Activated naive CD8-positive, alpha-beta T cell treated with anti-CD3 and anti-CD28 coated beads, Interleukin-2, amount 50 U/mL, for 24 hours (primary cell): Measurements from ENCODE around the gene NKG7.

ENCODE experiments used
- ATAC-seq: fragments of 150-1000 bp; cut with Tn5 transposase; one replicate; pipeline ENCODE4 v1.10.0; 2021
- DNase-seq: peaks from one replicate; pipeline ENCODE4 v3.0.0; 2021
- H3K27ac Mint-ChIP-seq: one replicate; pipeline ENCODE4 v1.8.0; 2021; ENCODE audit warnings: mild to moderate bottlenecking, mixed read lengths
- H3K27me3 Mint-ChIP-seq: one replicate; pipeline ENCODE4 v1.8.0; 2021; ENCODE audit warnings: mixed read lengths
- H3K36me3 Mint-ChIP-seq: one replicate; pipeline ENCODE4 v1.8.0; 2021; ENCODE audit warnings: low read depth, mixed read lengths
- H3K4me1 Mint-ChIP-seq: one replicate; pipeline ENCODE4 v1.8.0; 2021; ENCODE audit warnings: mixed read lengths
- H3K4me3 Mint-ChIP-seq: one replicate; pipeline ENCODE4 v1.8.0; 2021; ENCODE audit warnings: mild to moderate bottlenecking, moderate library complexity, mixed read lengths
- H3K9me3 Mint-ChIP-seq: one replicate; pipeline ENCODE4 v1.8.0; 2021; ENCODE audit warnings: mixed read lengths

The NKG7 gene

DNA sequence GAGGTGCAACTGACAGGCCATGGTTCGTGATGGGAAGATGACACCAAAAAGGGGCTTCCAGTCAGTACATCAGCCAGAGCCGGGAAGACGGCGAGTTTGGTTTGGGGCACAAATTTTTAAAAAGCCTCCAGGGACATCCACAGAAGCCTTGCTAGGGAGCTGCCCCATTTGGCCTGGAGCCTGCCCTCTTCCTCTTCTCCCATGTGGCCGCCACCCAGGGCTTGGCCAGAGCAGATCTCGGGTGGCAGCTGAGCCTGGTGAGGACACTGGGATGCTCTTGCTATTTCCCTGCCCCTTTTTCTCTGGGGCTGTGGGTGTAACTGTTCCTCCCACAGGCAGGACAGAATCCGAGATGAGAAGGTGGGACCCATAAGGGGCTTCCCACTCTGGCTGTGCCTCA, 14.5 kb downstream of the NKG7 start:
- no peak for ATAC-seq

DNA sequence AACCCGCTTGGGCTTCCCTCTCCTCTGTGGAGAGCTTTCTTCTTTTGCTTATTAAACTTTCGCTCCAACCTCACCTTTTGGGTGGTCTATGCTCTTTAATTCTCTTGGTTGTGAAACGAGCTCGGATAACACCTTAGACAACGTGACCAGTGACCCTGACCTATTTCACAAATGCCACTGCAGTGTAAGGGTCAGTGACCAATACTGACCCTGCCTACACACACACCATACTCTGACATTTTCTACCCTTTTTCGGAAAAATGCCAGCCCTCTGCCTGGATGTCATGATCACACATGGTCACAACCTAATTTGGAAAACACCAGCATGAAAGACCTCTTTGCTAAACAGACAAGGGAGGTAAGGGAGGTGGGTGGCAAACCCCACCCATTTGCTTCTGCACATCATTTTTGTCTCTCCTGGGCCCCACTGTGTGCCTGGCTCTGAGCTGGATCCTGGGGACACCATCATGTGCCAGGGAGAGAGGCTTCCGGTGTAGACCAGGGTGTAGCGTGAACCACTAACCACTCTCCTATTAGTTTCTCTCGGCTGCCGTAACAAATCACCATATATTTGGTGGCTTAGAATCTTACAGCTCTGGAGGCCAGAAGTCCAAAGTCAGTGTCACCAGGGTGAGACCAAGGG, 16.2 kb downstream of the NKG7 start:
- Mint-ChIP-seq H3K4me3 (no peak overlapping the region), H3K27ac (no peak overlapping the region), H3K4me1 (peaks cover 36% of the 10 kb centered on the region), H3K36me3 (peaks cover 31% of the 10 kb centered on the region), H3K27me3 (no peaks in the 10 kb centered on the region), H3K9me3 (no peaks in the 10 kb centered on the region)
- ATAC-seq (no peak), DNase-seq (no peak)

More for the DNA sequence above, 14.5 kb downstream of the NKG7 start:
- no peak for DNase-seq
- Mint-ChIP-seq H3K27me3 (no peaks in the 10 kb centered on the region), H3K4me3 (no peak overlapping the region), H3K27ac (no peak overlapping the region), H3K9me3 (no peaks in the 10 kb centered on the region), H3K4me1 (peaks cover 49% of the 10 kb centered on the region), H3K36me3 (peaks cover 26% of the 10 kb centered on the region)

DNA sequence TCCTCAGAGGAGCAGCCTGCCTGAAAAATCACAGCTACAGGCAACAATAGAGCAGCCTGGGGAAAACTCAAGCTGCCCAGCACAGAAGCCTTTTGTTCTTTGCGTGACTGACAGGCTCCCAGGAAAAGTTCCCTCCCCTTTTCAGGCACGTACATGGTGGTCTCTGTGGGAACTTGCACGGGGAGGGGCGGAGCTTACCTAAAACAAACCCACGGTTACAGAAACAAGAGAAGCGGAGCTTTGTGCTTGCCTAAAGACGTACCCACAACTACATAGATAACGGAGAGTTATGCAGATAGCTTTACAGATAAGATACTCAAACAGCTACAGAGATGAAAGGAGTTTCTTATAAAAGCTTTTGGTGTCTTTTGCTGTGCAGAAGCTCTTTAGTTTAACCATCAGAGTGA, 17.7 kb downstream of the NKG7 start:
- no peaks in the 10 kb centered on the region for H3K9me3 Mint-ChIP-seq
- peak overlapping the region; percentile 50 for H3K4me3 Mint-ChIP-seq
- DNase-seq (peak; percentile 52), ATAC-seq (peak; percentile 63)
- peaks cover 30% of the 10 kb centered on the region for H3K4me1 Mint-ChIP-seq
- H3K27me3 Mint-ChIP-seq: no peaks in the 10 kb centered on the region
- peaks cover 40% of the 10 kb centered on the region for H3K36me3 Mint-ChIP-seq
- H3K27ac Mint-ChIP-seq: peak overlapping the region; percentile 75

DNA sequence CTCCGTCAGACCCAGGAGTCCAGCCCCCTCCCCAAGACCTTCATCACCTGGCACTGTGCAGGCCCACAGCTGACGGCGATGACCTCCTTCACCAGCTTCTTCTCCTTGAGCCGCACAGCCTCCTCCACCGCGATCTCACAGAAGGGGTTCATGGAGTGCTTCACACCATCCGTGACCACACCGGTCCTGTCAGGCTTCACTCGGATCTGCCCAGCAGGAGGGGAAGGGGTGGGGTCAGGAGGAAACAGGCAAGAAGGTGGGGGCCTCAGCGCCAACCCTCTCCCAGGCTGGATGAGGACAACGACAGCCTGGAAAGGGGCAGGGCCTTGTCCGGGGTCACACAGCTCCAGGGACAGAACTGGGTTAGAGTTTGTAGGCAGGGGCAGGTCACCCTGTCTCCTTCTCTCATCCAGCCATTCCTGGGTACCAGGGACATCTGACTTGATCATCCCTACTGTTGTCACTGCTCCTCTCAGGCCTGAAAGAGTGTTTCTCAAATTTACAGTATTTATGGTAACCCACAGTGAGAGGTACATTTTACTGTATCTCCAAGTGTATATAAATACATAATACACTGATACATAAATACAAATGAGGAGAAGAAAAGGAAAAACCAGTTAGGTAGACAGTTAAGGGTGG, 18.2 kb downstream of the NKG7 start:
- peaks cover 40% of the 10 kb centered on the region for H3K36me3 Mint-ChIP-seq
- peaks cover 25% of the 10 kb centered on the region for H3K4me1 Mint-ChIP-seq
- DNase-seq: no peak
- H3K27ac Mint-ChIP-seq: no peak overlapping the region
- no peaks in the 10 kb centered on the region for H3K9me3 Mint-ChIP-seq
- no peak overlapping the region for H3K4me3 Mint-ChIP-seq
- ATAC-seq: no peak
- H3K27me3 Mint-ChIP-seq: no peaks in the 10 kb centered on the region

DNA sequence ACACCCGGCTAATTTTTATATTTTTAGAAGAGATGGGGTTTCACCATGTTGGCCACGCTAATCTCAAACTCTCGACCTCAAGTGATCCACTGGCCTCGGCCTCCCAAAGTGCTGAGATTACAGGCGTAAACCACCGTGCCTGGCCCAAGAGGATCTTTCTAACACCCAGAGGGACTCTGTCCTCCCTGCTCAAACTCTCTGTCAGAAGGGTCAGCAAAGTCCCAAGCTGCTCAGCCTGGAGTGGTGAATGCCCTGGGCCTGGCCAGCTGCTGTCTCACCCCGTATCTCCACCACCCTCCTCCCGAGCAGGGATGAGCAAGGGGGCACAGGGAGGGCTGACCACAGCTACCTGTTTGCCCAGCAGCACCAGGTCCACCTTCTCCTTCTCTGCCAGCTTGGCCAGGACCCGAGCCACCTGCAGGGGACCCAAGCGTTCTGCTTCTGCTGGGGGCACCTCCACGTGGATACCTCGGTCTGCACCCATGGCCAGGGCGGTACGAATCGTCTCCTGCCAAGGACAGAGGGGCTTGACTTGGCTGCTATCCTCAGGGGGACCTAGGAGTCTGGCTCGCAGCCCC, 19.6 kb downstream of the NKG7 start:
- Mint-ChIP-seq H3K4me1 (peaks cover 24% of the 10 kb centered on the region), H3K27me3 (no peaks in the 10 kb centered on the region), H3K4me3 (no peak overlapping the region), H3K9me3 (no peaks in the 10 kb centered on the region), H3K36me3 (peaks cover 40% of the 10 kb centered on the region), H3K27ac (no peak overlapping the region)
- DNase-seq (no peak), ATAC-seq (no peak)

DNA sequence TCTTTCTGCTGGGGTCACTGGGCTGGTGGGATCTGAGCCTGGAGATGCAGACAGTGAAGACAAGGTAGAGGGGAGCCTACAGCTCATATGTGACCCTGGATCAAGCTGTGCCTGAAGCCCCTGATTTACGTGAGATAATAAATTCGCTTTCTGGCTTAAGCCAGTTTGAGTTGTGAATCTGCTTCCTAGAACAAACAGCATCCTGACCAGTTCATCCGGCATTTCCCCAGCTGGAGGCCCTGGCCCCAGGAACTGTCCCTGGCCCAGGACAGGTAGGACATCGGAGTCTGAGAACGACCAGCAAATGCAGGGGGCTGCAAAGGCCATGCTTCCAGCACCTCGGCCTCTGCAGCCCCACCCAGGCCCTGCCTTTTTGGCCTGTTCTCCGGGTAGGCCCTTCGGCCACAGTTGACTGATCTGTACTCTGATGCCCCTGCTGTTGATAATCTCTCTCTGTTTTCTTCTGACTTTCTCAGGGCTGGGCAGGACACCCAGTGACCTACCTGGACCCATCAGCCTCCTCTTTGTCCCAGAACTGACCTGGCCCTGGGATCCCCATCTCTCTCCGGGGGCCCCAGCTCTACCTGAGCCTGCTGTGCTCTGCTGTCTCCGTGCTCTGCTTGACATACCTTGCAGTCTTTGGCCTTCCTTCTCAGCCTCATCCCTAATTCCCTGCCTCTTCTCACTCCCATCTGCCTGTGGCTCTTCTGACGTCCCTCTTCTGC, 21.0 kb downstream of the NKG7 start:
- peak overlapping the region; percentile 53 for H3K27ac Mint-ChIP-seq
- H3K4me1 Mint-ChIP-seq: peaks cover 16% of the 10 kb centered on the region

DNA sequence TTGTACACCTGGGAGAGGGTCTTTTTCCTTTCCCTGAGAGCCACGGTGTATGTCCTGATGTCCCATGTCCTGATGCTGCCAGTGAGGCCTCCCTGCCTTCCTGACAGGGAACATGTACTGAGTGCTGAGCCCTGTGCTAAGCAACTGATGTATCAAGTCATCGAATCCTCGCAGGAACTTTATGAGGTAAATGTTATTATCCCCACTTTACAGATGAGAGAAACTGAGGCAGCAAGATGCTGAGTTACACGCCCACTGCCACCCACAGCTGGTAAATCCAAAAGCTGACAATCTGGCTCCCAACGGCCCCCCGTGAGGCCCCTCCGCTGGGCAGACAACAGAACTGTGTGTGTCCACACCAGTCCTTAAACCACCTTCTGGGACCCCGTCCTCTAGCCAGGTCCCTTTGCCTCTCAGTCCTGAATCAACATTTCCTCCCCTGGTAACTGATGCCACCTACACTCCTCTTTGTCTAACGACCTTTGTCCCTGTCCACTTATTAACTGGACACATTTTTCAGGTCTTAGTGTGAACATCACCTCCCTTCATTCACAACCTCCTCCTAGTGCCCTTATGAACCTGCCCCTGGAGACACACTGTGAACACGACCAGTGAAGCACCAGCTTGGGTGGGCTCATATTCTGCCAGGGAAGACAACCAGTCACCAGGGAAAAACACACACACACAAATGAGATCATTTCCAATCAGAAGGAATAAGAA, 25.1 kb downstream of the NKG7 start:
- no peak overlapping the region for H3K4me3 Mint-ChIP-seq
- H3K27me3 Mint-ChIP-seq: no peaks in the 10 kb centered on the region
- no peak for DNase-seq
- H3K36me3 Mint-ChIP-seq: peaks cover 28% of the 10 kb centered on the region
- H3K9me3 Mint-ChIP-seq: no peaks in the 10 kb centered on the region
- ATAC-seq: no peak
- no peak overlapping the region for H3K27ac Mint-ChIP-seq
- peaks cover 9% of the 10 kb centered on the region for H3K4me1 Mint-ChIP-seq

More for the DNA sequence above, 21.0 kb downstream of the NKG7 start:
- Mint-ChIP-seq H3K27me3 (no peaks in the 10 kb centered on the region), H3K36me3 (peaks cover 33% of the 10 kb centered on the region), H3K4me3 (no peak overlapping the region), H3K9me3 (no peaks in the 10 kb centered on the region)
- DNase-seq (no peak), ATAC-seq (no peak)

DNA sequence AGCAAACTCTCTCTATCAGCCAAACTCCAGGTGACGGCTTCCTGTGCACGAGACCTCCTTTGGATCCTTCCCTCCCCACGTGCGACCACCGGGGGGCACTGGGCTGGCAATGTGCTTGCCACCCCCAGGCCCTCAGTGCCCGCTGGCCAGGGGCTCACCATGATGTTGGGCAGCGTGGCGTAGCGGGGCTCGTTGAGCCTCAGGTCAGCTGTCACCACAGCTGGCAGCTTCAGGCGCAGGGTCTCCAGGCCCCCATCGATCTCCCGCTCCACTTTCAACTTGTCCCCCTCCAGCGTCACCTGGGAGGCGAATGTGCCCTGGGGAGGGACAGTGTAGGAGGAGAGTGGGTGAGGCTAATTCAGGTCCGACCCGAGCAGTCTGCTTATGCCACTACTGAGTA, 25.7 kb downstream of the NKG7 start:
- Mint-ChIP-seq H3K9me3 (no peaks in the 10 kb centered on the region), H3K36me3 (peaks cover 22% of the 10 kb centered on the region), H3K27ac (no peak overlapping the region), H3K4me1 (peaks cover 12% of the 10 kb centered on the region), H3K27me3 (no peaks in the 10 kb centered on the region), H3K4me3 (no peak overlapping the region)
- DNase-seq (no peak), ATAC-seq (no peak)

DNA sequence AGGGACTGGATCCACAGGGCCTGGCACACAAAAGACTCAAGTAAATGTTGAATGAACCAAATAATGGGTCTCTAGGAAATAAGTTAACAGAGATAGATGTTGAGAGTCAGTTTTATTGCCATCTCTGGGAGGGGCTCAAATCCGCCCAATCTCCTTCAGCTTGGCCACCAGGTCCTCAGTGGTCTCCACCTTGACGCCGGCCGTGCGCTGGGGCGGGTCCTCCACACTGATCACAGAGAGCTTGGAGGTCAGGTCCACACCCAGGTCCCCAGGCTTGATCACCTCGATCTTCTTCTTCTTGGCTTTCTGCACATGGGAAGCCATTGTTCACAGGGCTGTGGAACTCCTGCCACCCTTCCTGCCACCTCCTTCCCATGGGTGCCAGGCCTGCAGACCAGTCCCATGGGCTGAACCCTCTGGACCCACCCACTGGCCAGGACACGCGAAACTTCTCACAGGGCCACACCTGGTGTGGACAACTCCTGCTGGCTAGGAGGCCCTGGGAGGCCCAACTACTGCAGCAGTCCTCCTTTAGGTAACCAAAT, 27.3 kb downstream of the NKG7 start:
- peaks cover 4% of the 10 kb centered on the region for H3K27me3 Mint-ChIP-seq
- peaks cover 11% of the 10 kb centered on the region for H3K36me3 Mint-ChIP-seq
- DNase-seq (no peak), ATAC-seq (no peak)
- H3K27ac Mint-ChIP-seq: no peak overlapping the region
- H3K9me3 Mint-ChIP-seq: no peaks in the 10 kb centered on the region
- no peak overlapping the region for H3K4me3 Mint-ChIP-seq
- H3K4me1 Mint-ChIP-seq: peaks cover 15% of the 10 kb centered on the region

DNA sequence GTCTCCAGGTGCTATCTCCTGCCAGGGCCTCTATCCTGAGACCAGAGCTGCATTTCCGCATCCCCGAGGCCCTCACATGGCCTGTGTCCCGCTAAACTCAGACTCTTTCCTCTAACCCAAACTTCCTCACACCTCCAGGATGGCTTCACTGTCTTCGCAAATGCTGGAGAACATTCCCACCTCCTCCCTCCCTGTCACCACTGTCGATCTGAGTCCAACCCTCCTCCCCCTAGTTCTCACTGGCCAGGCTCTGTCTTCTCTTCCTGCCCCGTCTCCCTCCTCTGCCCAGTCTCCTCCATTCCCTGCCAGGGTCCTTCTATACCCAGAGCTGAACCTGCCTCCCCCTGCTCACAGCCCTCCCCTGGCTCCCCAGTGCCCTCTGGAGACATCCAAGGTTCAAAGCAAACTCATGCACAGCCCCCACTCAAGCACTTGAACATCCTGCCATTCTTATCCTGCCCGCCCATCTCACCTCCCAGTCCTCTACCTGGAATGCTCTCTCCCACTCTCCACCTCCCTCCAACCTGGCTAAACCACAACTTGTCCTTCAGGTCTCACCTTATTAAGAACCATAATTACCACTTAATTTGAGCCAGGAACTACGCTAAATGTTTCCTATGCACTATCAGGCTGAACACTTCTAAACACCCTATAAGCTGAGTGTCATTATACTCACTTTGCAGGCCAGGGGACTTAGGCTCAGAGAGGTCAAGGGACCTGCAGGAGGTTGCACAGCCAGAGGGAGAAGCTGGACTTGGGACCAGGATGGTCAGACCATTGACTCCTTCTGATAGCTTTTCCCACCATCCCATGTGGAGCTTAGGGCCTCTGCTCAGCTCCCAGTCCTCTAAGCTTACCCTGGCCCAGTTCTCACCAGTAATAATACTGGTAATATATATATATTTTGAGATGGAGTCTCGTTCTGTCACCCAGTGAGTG, 29.6 kb downstream of the NKG7 start:
- H3K4me1 Mint-ChIP-seq: peaks cover 30% of the 10 kb centered on the region
- peak overlapping the region; percentile 52 for H3K27ac Mint-ChIP-seq
- peaks cover 4% of the 10 kb centered on the region for H3K27me3 Mint-ChIP-seq
- peaks cover 8% of the 10 kb centered on the region for H3K36me3 Mint-ChIP-seq
- no peak for DNase-seq
- no peaks in the 10 kb centered on the region for H3K9me3 Mint-ChIP-seq
- no peak overlapping the region for H3K4me3 Mint-ChIP-seq
- ATAC-seq: no peak

DNA sequence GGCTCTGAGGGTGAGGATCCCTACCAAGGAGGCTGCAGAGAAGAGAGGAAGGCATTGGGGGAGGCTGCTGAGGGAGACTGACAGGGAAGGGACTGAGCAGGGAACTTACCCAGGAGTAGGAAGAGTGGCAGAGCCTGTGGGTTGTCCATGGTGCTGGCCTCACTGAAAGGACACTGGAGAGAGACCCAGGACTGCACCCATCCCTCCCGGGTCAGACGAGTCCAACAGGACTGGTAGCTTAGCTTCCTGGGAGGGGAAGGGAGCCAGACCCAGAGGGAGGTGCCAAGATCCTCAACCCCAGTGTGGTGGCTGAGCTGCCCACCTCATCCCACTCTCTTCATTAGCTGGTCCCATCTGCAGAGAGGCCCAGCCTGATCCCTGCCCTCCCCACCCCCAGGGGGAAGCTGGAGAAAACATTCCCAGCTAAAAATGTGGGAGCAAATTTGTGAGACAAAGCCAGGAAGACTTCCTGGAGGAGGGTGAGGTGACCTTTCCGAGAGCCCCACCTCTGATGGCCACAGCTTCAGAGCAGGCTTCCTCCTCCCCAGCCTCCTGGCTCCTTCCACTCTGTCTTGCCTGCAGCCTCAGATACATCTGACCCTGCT, 30.4 kb downstream of the NKG7 start, which contains the start of gene VSIG10L:
VSIG10L (minus strand) TSS at position 164 of the 605 bp plus-strand sequence; CDS start at position 149, 15 bp downstream.
- Mint-ChIP-seq H3K4me1 (peaks cover 30% of the 10 kb centered on the region), H3K9me3 (no peaks in the 10 kb centered on the region), H3K27ac (peak within 1 kb of the TSS; percentile 52), H3K36me3 (peaks cover 8% of the 10 kb centered on the region), H3K4me3 (peak within 1 kb of the TSS; percentile 55), H3K27me3 (peaks cover 4% of the 10 kb centered on the region)
- DNase-seq (no peak), ATAC-seq (no peak)

DNA sequence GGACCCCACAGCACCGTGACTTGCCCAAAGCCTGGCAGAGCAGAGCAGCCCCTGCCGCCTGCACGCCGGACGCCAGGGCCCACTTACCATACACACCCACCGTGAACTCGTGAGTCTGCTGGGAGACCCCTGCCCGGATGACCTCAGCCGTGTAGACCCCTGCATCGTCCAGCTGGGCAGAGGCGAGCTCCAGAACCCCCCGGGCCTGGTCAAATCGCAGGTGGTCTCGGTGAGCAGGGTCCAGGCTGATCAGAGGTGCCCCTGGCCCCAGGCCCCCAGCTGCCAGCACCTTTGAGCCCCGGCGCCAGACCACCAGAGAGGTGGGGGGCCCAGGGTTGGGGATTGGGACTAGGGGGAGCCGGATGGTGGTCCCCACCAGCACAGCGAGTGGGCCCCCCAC, 31.4 kb downstream of the NKG7 start:
- H3K27me3 Mint-ChIP-seq: peaks cover 5% of the 10 kb centered on the region
- H3K4me1 Mint-ChIP-seq: peaks cover 30% of the 10 kb centered on the region
- peaks cover 8% of the 10 kb centered on the region for H3K36me3 Mint-ChIP-seq
- ATAC-seq (no peak), DNase-seq (no peak)
- H3K4me3 Mint-ChIP-seq: peak overlapping the region; percentile 55
- peak overlapping the region; percentile 21 for H3K27ac Mint-ChIP-seq
- no peaks in the 10 kb centered on the region for H3K9me3 Mint-ChIP-seq
